HTR-8/SVneo (cell line): Measurements from ENCODE around the gene CRYBG3.
"Not testable (repeated sequence)": the region's sequence is repeated elsewhere in the genome, so short reads cannot be mapped to it uniquely, and the experiment has no call there.

Experiments
- DNase-seq: peaks from one replicate; pipeline ENCODE4 v3.0.0; 2011; ENCODE audit warnings: low spot score, mixed read lengths; ENCODE audit not compliant: insufficient read length
- FAIRE-seq: peaks from 2 replicates; lab custom pipeline; 2011; peaks lifted over from hg19 to GRCh38; lab: Jason Lieb, UNC

Gene CRYBG3

DNA sequence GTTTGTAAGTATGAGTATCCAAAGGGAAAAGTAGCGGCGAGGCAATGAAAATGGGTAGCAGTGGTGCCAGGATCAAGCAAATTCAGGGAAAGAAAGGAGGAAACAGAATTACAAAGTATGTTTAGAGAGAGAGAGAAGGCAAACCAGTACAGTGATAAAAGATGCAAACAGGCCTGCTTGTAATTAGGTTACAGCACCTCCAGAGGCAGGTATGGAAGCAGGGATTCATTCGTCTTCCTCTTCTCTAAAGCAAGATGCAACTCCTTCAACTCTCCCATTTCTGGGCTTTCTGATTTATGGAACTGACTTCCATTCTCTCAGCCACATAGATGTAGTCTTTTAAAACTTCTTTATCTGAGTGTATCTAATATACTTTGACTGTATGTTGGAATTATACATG, 68.0 kb downstream of the CRYBG3 start:
- FAIRE-seq (no peak), DNase-seq (no peak)

- no peak for DNase-seq
These were observed 71.0 kb downstream of the CRYBG3 start for GRCh38 chr3:97892852-97893251.

GRCh38 chr3:97895216-97895615, 73.4 kb downstream of the CRYBG3 start:
- FAIRE-seq = no peak
- no peak for DNase-seq

More at GRCh38 chr3:97892852-97893251, 71.0 kb downstream of the CRYBG3 start:
- no peak for FAIRE-seq

GRCh38 chr3:97896129-97896528, 74.3 kb downstream of the CRYBG3 start:
- FAIRE-seq = no peak
- no peak for DNase-seq

- FAIRE-seq (no peak), DNase-seq (no peak)
These were observed 74.7 kb downstream of the CRYBG3 start for GRCh38 chr3:97896547-97896946.

- DNase-seq = no peak
- no peak for FAIRE-seq
These were observed 77.5 kb downstream of the CRYBG3 start for GRCh38 chr3:97899331-97899730.

DNA sequence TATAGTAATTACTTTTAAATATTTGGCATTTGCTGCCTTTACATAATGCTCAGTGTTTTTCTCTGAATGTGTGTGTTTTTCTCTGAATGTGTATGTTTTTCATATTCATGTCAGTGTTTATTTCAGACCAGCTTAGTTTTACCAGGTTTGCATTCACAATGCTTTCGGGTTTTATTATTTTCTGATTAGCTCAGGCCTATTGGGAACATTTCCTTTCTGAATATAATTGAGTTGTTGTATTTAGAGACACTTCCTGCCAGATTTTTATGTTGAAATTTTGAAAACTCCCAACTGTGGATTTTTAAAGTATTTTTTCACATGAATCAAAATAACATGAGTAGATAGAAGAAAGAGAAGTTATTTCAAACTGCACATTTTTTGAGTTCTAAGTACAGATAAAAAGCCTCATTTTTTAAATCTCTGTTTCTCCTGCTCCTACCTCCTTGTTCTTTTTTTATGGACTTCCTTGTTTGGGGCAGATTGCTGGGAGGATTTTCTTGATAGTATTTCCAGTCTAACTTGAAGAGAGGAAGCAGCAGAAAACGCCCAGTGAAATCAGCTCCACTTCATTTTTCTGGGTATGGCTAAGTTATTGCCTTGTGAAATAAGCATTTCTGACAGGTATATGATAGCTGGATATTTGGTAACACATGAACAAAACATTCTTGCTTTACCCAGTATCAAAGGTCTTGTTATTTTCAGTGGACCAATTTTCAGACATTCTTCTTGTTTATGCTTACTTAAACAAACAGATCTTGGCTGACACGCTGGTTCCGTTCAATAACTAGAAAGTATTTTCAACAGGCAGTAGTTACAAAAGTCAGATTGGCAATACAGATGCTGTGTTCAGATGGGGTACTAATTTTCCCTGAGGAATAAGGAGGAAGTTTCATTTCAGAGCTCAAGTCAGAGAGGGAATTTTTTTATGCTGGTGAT, 79.8 kb downstream of the CRYBG3 start:
- no peak for DNase-seq
- FAIRE-seq = no peak

DNA sequence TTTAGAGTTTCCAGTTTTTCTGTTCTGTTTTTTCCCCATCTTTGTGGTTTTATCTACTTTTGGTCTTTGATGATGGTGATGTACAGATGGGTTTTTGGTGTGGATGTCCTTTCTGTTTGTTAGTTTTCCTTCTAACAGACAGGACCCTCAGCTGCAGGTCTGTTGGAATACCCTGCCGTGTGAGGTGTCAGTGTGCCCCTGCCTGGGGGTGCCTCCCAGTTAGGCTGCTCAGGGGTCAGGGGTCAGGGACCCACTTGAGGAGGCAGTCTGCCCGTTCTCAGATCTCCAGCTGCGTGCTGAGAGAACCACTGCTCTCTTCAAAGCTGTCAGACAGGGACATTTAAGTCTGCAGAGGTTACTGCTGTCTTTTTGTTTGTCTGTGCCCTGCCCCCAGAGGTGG, 88.0 kb downstream of the CRYBG3 start:
- not testable (repeated sequence) for DNase-seq, FAIRE-seq

DNA sequence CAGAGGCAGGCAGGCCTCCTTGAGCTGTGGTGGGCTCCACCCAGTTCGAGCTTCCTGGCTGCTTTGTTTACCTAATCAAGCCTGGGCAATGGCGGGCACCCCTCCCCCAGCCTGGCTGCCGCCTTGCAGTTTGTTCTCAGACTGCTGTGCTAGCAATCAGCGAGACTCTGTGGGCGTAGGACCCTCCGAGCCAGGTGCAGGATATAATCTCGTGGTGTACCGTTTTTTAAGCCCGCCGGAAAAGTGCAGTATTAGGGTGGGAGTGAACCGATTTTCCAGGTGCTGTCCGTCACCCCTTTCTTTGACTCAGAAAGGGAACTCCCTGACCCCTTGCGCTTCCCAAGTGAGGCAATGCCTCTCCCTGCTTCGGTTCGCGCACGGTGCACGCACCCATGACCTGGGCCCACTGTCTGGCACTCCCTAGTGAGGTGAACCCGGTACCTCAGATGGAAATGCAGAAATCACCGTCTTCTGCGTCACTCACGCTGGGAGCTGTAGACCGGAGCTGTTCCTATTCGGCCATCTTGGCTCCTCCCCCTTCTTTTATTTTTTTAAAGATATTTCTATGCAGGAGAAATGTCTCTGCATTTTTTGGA, 88.5 kb downstream of the CRYBG3 start:
- FAIRE-seq, DNase-seq: not testable (repeated sequence)

DNA sequence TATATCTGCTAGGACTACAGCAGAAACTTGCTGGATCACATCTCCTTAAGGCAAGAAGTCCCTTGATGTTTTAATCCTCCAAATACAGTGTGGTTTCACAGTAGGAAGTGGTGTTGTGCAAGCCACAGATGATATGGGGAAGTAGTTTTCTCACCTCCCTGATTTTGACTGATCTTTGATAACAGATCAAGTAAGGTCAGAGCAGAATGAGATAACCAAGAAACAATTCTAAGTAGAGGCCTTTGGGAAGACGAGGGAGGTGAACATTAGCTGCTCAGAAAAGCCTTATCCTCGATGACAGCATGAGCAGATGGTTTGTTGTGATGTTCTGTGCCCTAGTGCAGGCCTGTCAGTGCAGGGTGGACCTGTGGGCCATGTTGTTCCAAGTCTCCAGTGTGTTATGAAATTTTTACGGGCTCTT, 89.1 kb downstream of the CRYBG3 start:
- no peak for FAIRE-seq
- DNase-seq = no peak

- FAIRE-seq = no peak
- no peak for DNase-seq
These were observed 89.6 kb downstream of the CRYBG3 start for GRCh38 chr3:97911459-97911858.

DNA sequence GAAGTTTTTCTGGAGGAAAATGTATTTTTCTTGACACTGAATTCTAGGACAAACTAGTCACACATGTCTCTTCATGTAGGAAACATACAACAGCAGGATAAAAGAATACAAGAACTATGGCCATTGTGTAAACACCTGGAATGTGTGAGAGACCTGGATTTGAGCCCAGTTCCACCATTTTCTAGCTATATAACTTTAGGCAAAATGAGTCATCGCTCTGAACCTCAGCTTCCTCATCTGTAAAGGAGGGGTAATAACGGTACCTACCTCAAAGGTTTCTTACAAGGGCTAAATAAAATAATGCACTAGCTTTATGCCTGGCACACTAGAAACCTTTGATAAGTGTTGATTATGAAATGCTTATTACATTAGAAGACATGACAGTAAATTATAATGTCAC, 92.6 kb downstream of the CRYBG3 start:
- DNase-seq = no peak
- no peak for FAIRE-seq

DNA sequence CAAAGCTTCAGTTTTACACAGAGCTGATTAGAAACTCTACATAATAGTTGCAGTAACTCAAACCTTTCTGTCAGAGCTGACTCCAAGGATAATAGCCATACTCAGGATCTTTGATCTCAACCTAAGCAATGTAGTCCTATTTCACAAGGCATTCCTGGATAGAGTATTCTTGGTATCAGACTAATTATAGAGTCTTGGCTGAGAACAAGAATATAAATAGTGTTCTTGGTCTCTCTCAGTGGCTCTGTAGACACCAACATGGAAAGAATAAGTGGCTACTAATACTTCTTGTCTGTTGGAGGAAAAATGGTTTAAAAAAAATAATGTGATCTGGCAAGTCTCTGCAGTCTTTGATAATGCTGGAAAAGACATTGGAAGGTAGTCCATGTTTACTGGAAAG, 94.8 kb downstream of the CRYBG3 start:
- FAIRE-seq (no peak), DNase-seq (no peak)

DNA sequence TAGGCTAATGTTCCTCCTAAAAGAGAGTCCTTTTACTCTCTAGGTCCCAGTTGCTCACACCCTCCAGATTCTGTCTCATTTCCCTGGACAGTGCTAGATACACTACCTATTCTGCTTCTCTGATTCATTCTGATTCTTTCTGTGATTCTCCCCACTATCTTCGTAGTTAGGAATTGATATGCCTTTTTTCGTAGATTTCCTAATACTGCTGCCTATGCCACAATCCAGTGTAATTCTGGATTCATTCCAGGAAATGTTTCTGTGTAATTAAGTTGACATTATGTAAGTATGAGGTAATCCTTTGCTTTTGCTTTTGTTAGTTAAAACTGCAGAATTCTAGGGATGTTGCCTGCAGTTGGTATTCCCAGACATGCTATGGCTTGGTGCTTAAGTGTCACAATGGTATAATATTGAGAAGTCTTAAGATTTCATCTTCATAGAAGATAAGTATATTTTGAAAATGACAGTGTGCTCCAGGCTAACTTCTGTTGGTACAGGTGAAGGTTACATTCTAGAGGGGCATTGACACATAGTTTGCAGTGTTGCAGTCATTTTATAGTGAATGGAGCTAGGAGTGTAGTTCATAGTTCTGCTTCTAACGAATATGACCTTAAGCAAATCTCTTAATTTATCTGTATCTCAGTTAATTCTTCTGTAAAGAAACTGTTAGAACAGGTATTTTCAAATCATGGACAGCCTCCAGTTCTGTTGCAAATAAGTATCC, 96.2 kb downstream of the CRYBG3 start:
- no peak for FAIRE-seq
- DNase-seq = no peak

- DNase-seq = no peak
- no peak for FAIRE-seq
These were observed 105.9 kb downstream of the CRYBG3 start for GRCh38 chr3:97927704-97928103.

DNA sequence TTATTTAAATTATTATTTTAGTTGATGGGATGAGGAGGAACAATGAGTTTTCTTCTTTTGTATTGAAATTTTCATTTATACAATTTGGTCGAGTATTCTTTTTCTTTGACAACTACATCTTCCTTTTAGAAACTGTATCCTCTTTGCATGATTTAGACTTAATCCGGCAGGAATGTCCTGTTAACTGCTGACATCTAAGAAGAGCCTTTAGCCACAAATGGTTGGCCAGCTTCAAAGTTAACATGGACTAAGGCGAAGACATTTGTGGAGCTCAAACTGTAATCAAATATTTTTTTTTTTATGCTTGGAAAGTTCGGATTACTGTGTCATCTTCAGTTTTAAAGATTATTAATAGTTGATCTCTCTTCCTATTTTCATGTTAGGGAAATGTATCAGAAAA, 107.2 kb downstream of the CRYBG3 start:
- no peak for FAIRE-seq
- DNase-seq = no peak

- DNase-seq (no peak), FAIRE-seq (no peak)
These were observed 108.2 kb downstream of the CRYBG3 start for GRCh38 chr3:97930018-97930417.

GRCh38 chr3:97931218-97931617, 109.4 kb downstream of the CRYBG3 start:
- FAIRE-seq (no peak), DNase-seq (no peak)

DNA sequence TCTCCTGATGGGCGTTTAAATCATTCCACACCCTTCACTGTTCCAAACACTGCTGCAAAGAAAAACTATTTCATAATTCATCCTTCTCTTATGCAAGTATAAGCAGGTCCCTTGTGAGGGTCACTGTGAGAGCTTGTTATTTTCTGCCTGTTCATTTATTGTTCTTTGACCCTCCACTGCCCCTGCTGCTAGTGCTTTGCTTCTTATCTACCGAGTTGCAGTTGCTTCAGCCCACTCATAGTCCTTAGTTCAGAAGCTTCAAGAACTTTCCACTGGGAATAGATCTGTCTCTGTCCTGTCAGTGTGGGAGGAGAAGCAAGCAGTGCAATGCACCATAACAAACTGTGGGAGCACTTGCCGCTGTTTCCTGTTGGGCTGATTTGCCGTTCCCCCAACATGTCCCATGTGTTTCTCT, 110.6 kb downstream of the CRYBG3 start:
- DNase-seq = no peak

DNA sequence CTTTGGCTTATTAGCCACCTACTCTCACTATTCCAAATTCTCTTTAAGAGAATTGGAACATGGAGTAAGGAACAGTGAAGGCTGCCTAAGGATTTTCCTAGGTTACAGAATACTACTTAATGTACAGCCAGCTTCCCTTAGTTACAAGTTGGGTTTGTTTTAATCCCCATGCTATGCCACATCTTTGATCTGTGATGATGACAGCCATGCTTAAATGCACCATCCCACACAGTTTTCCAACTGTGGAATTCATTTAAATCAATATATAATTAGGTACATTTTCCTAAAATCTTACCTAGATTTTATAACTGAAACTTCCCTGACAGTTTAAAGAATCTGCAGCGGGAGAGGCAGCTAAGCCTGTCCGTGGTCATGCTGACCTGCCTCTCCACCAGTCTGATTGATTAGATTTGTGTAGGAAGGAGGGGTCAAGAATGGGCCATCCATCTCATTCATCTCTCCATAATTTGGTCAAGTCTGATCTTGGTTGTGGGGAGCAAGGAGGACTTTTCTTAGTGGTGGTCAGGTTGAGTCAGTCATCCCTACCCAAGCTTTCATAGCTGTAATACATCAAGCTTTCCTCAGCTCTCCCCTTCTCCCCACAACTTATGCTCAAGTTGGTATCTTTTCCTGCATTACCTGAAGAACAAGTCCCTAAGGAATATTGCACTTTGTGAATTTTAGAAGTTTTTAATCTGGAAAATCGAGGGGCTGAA, 113.3 kb downstream of the CRYBG3 start:
- DNase-seq (no peak), FAIRE-seq (no peak)

More for the DNA sequence above, 110.6 kb downstream of the CRYBG3 start:
- FAIRE-seq = no peak
